ENCODE results near the gene TUBB4B. TPM values are rescaled to one million over a fixed set of nuclear protein-coding genes. Genes with fewer than 3 reads are reported as not detected.

TUBB4B gene
- total RNA-seq, 1 donor from 2014 or later, result 321 TPM

Other genes starting within 250 kb of the TUBB4B start
- 33.1 TPM for gene PAXX, start 248.9 kb upstream of the TUBB4B start, total RNA-seq
- 154 TPM for gene CLIC3, start 244.7 kb upstream of the TUBB4B start, total RNA-seq
- 2.0 TPM for gene ABCA2, start 213.1 kb upstream of the TUBB4B start, total RNA-seq
- gene FUT7, start 209.2 kb upstream of the TUBB4B start, total RNA-seq, result 0.12 TPM
- gene NPDC1, start 195.1 kb upstream of the TUBB4B start, total RNA-seq, result 26.6 TPM
- 2.9 TPM for gene ENTPD2, start 187.2 kb upstream of the TUBB4B start, total RNA-seq
- gene SAPCD2, start 170.7 kb upstream of the TUBB4B start, total RNA-seq, result 13.8 TPM
- gene UAP1L1, start 163.8 kb upstream of the TUBB4B start, total RNA-seq, result 4.9 TPM
- 46.2 TPM for gene MAN1B1, start 154.3 kb upstream of the TUBB4B start, total RNA-seq
- gene DPP7, start 126.6 kb upstream of the TUBB4B start, total RNA-seq, result 75.3 TPM
- gene GRIN1, start 102.1 kb upstream of the TUBB4B start, total RNA-seq, result 0.12 TPM
- 1.6 TPM for gene LRRC26, start 71.2 kb upstream of the TUBB4B start, total RNA-seq
- not detected for gene TMEM210, start 69.2 kb upstream of the TUBB4B start, total RNA-seq
- 25.0 TPM for gene ANAPC2, start 52.7 kb upstream of the TUBB4B start, total RNA-seq
- gene SSNA1, start 52.6 kb upstream of the TUBB4B start, total RNA-seq, result 86.8 TPM
- 20.5 TPM for gene TPRN, start 40.5 kb upstream of the TUBB4B start, total RNA-seq
- gene TMEM203, start 35.6 kb upstream of the TUBB4B start, total RNA-seq, result 24.8 TPM
- gene NDOR1, start 35.6 kb upstream of the TUBB4B start, total RNA-seq, result 8.6 TPM
- gene RNF208, start 19.0 kb upstream of the TUBB4B start, total RNA-seq, result 11.2 TPM
- 156 TPM for gene CYSRT1, start 16.1 kb upstream of the TUBB4B start, total RNA-seq
- gene RNF224, start 13.8 kb upstream of the TUBB4B start, total RNA-seq, result 2.7 TPM
- gene SLC34A3, start 10.4 kb upstream of the TUBB4B start, total RNA-seq, result 0.68 TPM
- not detected for gene STPG3, start 10.0 kb downstream of the TUBB4B start, total RNA-seq
- gene NELFB, start 14.0 kb downstream of the TUBB4B start, total RNA-seq, result 36.7 TPM
- 15.4 TPM for gene TOR4A, start 36.4 kb downstream of the TUBB4B start, total RNA-seq
- gene NRARP, start 61.0 kb downstream of the TUBB4B start, total RNA-seq, result 20.4 TPM
- 8.1 TPM for gene EXD3, start 181.9 kb downstream of the TUBB4B start, total RNA-seq
- 5.5 TPM for gene NOXA1, start 182.1 kb downstream of the TUBB4B start, total RNA-seq
- gene ENTPD8, start 200.1 kb downstream of the TUBB4B start, total RNA-seq, result not detected
- gene NSMF, start 218.0 kb downstream of the TUBB4B start, total RNA-seq, result 13.9 TPM

Measured in esophagus mucosa (tissue), 1 donor.